HG03025 (cell line): Measurements from ENCODE around the gene ZNF524.
"Not testable (repeated sequence)": the region's sequence is repeated elsewhere in the genome, so short reads cannot be mapped to it uniquely, and the experiment has no call there.

ENCODE experiments used
- ATAC-seq: cut with Tn5 transposase; IDR thresholded peaks from one replicate; pipeline ENCODE4 v1.9.1; 2021; ENCODE audit warnings: mild to moderate bottlenecking, moderate library complexity; ENCODE audit not compliant: unreplicated experiment, low FRiP score

Gene ZNF524

GRCh38 chr19:55599842-55600661 lies at the start of gene ZNF524:
ZNF524 (plus strand) TSS chr19:55600288; CDS start chr19:55602113, 1,825 bp downstream.
- ATAC-seq: peak; percentile 33

- ATAC-seq: no peak
Measured at GRCh38 chr19:55550321-55550650, 49.8 kb upstream of the ZNF524 start.

GRCh38 chr19:55552206-55552605 lies 47.9 kb upstream of the ZNF524 start:
- ATAC-seq: no peak

GRCh38 chr19:55552620-55553019 lies 47.5 kb upstream of the ZNF524 start:
- no peak for ATAC-seq

- no peak for ATAC-seq
Measured at GRCh38 chr19:55553217-55554182, 46.6 kb upstream of the ZNF524 start.

- ATAC-seq: no peak
Measured at GRCh38 chr19:55554302-55554701, 45.8 kb upstream of the ZNF524 start.

GRCh38 chr19:55554741-55555152 lies 45.3 kb upstream of the ZNF524 start:
- no peak for ATAC-seq

- no peak for ATAC-seq
Measured at GRCh38 chr19:55559684-55560083, 40.4 kb upstream of the ZNF524 start.

- ATAC-seq: no peak
Measured at GRCh38 chr19:55563261-55563690, 36.8 kb upstream of the ZNF524 start.

GRCh38 chr19:55566823-55567222 lies 33.3 kb upstream of the ZNF524 start:
- ATAC-seq: no peak

GRCh38 chr19:55567708-55568328 lies 32.3 kb upstream of the ZNF524 start:
- ATAC-seq: no peak

- ATAC-seq: not testable (repeated sequence)
Measured at GRCh38 chr19:55569477-55569876, 30.6 kb upstream of the ZNF524 start.

- ATAC-seq: not testable (repeated sequence)
Measured at GRCh38 chr19:55573929-55574328, 26.2 kb upstream of the ZNF524 start.

- no peak for ATAC-seq
Measured at GRCh38 chr19:55576746-55577145, 23.3 kb upstream of the ZNF524 start.

GRCh38 chr19:55578031-55578760 lies 21.9 kb upstream of the ZNF524 start:
- ATAC-seq: no peak

- ATAC-seq: no peak
Measured at GRCh38 chr19:55578761-55579747, 21.0 kb upstream of the ZNF524 start.

GRCh38 chr19:55579766-55580621 lies 20.1 kb upstream of the ZNF524 start:
- no peak for ATAC-seq

GRCh38 chr19:55580628-55581144 lies 19.4 kb upstream of the ZNF524 start, which contains the start of gene ZNF579:
ZNF579 (minus strand) TSS chr19:55580848; CDS start chr19:55579639, 1,209 bp downstream.
- ATAC-seq: no peak
